ENCODE results near the gene MYO3A.

MYO3A gene

DNA sequence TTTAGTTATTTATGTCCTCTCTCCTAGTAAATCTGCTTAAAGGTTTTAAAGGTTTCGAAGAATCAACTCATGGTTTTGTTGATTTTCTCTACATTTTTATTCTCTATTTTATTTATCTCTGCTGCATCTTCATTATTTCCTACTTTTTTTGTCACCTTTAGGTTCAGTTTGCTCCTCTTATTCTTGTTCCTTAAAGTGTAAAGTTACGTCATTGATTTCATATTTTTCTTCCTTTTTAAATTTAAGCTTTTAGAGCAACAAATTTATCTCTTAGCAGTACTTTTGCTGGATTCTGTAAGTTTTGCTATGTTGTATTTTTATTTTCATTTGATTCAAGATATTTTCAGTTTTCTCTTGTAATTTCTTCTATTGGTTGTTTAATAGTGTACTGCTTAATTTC is 10.7 kb downstream of the MYO3A start:
- Histone ChIP-seq H3K4me3 (ENCODE audit: insufficient read depth, low read length, poor library complexity, severe bottlenecking) (no peak overlapping the region), H3F3A (ENCODE audit: insufficient read depth) (no peaks in the 10 kb centered on the region), H4K20me1 (ENCODE audit: low read depth, low read length) (0 out of 2 replicates have a peak, but pooled peaks cover 4% of the 10 kb centered on the region), H3K9ac (ENCODE audit: low read length) (no peak overlapping the region), H3K9me3 (ENCODE audit: insufficient read depth, low read length) (no peaks in the 10 kb centered on the region), H3K27me3 (ENCODE audit: low read length) (no peaks in the 10 kb centered on the region), H3K79me2 (ENCODE audit: insufficient read depth, low read length) (no peaks in the 10 kb centered on the region), H2AFZ (ENCODE audit: low read depth, low read length, severe bottlenecking) (no peak overlapping the region), H3K9me2 (replicated peaks; ENCODE audit: insufficient read depth, low read length) (no peaks in the 10 kb centered on the region), H3K4me2 (ENCODE audit: low read depth, low read length, poor library complexity, severe bottlenecking) (no peak overlapping the region), H3K27ac (ENCODE audit: low read depth, low read length) (no peak overlapping the region), H3K36me3 (ENCODE audit: low read length) (no peaks in the 10 kb centered on the region)
- TF ChIP-seq EZH2phosphoT487 (conservative IDR thresholded peaks at IDR 0.05; ENCODE audit: low read length), result no peak
- TF ChIP-seq CTCF (IDR thresholded peaks at IDR 0.05; ENCODE audit: insufficient read depth, low read length, poor library complexity, severe bottlenecking), result no peak

DNA sequence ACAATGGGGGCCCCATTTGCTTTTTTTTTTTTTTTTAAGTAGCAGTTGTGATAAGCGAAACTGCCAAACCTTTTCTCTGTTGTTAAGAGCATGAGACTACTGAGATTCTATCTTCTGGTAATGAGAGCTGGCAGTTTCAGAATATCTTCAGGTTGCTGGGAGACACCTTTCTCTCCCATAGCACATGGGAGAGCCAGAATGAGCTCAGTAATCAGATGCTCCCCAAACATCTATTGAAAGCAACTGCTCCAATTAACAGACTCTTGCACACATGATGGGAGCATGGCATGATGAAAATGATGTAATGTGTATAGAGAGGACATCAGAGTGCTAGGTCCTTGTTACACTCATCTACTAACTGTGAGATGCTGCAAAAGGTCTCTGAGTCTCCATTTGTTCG is 18.8 kb downstream of the MYO3A start:
- Histone ChIP-seq H4K20me1 (ENCODE audit: low read depth, low read length) (no peaks in the 10 kb centered on the region), H3K27me3 (ENCODE audit: low read length) (no peaks in the 10 kb centered on the region), H3K9me3 (ENCODE audit: insufficient read depth, low read length) (no peaks in the 10 kb centered on the region), H3F3A (ENCODE audit: insufficient read depth) (no peaks in the 10 kb centered on the region), H2AFZ (ENCODE audit: low read depth, low read length, severe bottlenecking) (no peak overlapping the region), H3K4me2 (ENCODE audit: low read depth, low read length, poor library complexity, severe bottlenecking) (no peak overlapping the region), H3K9ac (ENCODE audit: low read length) (no peak overlapping the region), H3K79me2 (ENCODE audit: insufficient read depth, low read length) (no peaks in the 10 kb centered on the region), H3K9me2 (replicated peaks; ENCODE audit: insufficient read depth, low read length) (no peaks in the 10 kb centered on the region), H3K36me3 (ENCODE audit: low read length) (no peaks in the 10 kb centered on the region), H3K4me3 (ENCODE audit: insufficient read depth, low read length, poor library complexity, severe bottlenecking) (no peak overlapping the region), H3K27ac (ENCODE audit: low read depth, low read length) (no peak overlapping the region)
- TF ChIP-seq CTCF (IDR thresholded peaks at IDR 0.05; ENCODE audit: insufficient read depth, low read length, poor library complexity, severe bottlenecking), result no peak
- no peak for TF ChIP-seq EZH2phosphoT487 (conservative IDR thresholded peaks at IDR 0.05; ENCODE audit: low read length)

- Histone ChIP-seq H3K4me2 (ENCODE audit: low read depth, low read length, poor library complexity, severe bottlenecking) (no peak overlapping the region), H3K36me3 (ENCODE audit: low read length) (no peaks in the 10 kb centered on the region), H3K4me3 (ENCODE audit: insufficient read depth, low read length, poor library complexity, severe bottlenecking) (no peak overlapping the region), H2AFZ (ENCODE audit: low read depth, low read length, severe bottlenecking) (no peak overlapping the region), H3F3A (ENCODE audit: insufficient read depth) (no peaks in the 10 kb centered on the region), H3K27me3 (ENCODE audit: low read length) (no peaks in the 10 kb centered on the region), H3K79me2 (ENCODE audit: insufficient read depth, low read length) (no peaks in the 10 kb centered on the region), H3K9me2 (replicated peaks; ENCODE audit: insufficient read depth, low read length) (no peaks in the 10 kb centered on the region), H4K20me1 (ENCODE audit: low read depth, low read length) (no peaks in the 10 kb centered on the region), H3K27ac (ENCODE audit: low read depth, low read length) (no peak overlapping the region), H3K9ac (ENCODE audit: low read length) (no peak overlapping the region), H3K9me3 (ENCODE audit: insufficient read depth, low read length) (no peaks in the 10 kb centered on the region)
- no peak for TF ChIP-seq CTCF (IDR thresholded peaks at IDR 0.05; ENCODE audit: insufficient read depth, low read length, poor library complexity, severe bottlenecking)
- TF ChIP-seq EZH2phosphoT487 (conservative IDR thresholded peaks at IDR 0.05; ENCODE audit: low read length), result no peak
Measured at GRCh38 chr10:25954851-25955250, 20.8 kb downstream of the MYO3A start.

All from SU-DHL-6 (cell line).